Measurements from ENCODE around the gene POM121C. TPM values are rescaled to one million over a fixed set of nuclear protein-coding genes. Genes with fewer than 3 reads are reported as not detected.
"Not testable (repeated sequence)": the region's sequence is repeated elsewhere in the genome, so short reads cannot be mapped to it uniquely, and the experiment has no call there.

POM121C gene
- total RNA-seq, 1 experiment from 2014 or later: 1.6 TPM

DNA sequence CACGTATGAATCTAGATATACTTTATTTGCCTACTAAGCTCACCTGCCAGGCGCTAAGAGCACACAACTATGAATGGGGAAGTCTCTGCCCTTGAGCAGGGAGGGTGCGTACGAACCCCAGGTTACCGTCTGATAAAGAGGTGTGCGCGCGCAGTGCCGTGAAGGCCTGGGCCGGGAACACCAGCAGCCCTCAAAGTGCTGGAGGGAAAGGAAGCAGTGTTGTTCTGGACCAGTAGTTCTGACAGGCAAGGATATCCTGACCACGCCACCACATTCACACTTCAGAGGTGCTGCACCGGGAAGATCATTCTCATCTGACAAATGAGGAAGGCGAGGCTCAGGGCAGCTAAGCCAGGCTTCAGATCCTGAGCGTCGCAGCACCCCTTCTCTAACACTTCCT is 62.6 kb downstream of the POM121C start:
- not testable (repeated sequence) for DNase-seq (ENCODE audit: low read depth)

DNA sequence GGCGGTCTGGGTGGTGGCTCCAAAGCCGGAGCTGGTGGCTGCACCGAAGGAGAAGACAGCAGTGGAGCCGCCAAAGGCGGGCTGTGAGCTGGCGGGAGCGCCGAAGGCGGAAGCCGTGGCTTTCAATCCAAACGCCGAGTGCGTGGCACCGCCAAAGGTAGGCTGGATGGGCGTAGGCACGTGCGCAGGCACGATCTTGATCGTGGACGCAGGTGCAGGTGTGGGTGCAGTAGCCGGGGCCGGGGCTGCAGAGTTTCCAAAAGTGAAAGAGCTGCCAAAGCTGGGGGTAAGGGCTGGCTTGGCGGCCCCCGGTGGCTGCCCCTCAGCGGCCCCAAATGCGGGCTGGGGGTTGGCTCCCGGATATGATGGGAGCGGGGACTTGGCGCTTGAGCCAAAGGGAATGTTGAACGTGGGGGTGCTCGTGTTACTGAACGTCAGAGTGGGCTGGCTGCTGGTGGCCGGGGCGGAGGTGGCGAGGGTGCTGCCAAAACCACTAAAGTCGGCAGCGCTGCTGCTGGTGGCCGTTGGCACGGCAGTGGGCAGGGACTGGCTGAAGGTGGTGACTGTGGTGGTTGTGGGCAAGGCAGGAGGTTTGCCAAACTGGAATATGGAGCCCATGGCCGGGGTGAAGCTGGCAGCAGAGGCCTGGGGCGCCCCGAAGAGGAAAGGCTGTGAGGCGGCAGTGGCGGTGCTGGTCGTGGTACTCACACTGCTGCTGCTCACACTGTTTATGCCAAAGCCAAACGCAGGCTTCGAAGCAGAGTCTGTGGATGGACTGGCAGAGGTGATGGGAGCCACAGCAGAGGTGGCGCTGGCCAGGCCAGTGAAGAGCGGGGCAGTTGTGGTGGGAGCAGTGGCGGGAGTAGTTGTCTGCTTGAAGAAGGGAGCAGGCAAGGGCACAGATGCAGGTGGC is 64.0 kb downstream of the POM121C start:
- DNase-seq (ENCODE audit: low read depth): not testable (repeated sequence)

DNA sequence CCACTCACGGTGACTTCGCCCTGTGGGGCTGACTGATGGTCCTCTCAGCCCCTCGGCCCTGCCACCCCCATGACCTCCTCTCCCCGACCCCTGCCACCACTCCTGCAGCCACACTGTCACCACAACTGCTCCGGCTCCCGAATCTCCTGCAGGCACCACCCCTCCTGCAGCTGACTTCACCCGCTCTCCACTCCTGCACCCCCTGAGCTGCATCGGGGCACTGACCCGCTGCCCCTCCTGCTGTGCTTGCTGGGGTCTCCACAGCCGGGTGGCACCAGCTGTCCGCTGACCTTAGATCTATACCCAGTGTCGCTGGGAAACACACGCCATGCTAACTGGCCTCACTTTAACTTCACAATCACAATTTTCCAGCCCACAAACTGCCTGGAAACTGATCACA is 65.9 kb downstream of the POM121C start:
- not testable (repeated sequence) for DNase-seq (ENCODE audit: low read depth)

DNA sequence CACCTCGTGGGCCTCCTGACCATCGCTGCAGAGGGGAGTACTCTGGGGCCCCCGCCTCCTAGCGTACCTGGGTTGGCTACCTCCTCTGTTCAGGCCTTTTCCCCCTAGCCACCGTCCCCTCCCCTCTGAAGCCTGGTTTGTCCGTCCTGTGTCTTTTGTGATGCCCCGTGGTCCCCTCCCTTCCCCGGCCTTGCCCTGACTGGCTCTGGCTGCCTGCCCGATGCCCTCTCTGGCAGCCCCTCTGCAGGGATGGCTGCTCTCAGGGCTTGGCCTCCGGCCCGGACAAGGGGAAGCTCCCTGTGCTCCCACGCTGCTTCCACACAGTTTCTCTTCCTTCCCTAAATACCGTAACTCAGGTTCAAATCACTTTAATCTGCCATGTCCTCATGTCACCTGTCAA is 66.4 kb downstream of the POM121C start:
- not testable (repeated sequence) for DNase-seq (ENCODE audit: low read depth)

DNA sequence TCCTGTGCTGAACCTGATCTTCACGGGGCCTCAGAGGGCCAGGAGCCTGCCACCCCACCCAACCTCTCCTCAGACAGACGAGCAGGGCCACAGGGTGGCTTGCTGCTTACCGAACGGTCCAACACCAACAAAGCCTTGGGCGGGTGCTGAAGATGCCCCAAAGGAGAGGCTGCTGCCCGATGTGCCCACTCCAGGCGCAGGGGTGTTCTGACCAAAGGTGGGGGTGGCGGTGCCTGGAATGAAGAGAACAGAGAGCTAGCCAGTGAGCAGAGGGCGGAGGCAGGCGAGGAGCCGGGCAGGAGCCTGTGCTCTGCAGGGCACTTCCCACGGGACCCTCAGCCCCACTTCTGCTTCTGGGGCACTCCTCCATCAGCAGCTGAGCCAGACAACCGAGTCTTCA is 66.9 kb downstream of the POM121C start:
- not testable (repeated sequence) for DNase-seq (ENCODE audit: low read depth)

DNA sequence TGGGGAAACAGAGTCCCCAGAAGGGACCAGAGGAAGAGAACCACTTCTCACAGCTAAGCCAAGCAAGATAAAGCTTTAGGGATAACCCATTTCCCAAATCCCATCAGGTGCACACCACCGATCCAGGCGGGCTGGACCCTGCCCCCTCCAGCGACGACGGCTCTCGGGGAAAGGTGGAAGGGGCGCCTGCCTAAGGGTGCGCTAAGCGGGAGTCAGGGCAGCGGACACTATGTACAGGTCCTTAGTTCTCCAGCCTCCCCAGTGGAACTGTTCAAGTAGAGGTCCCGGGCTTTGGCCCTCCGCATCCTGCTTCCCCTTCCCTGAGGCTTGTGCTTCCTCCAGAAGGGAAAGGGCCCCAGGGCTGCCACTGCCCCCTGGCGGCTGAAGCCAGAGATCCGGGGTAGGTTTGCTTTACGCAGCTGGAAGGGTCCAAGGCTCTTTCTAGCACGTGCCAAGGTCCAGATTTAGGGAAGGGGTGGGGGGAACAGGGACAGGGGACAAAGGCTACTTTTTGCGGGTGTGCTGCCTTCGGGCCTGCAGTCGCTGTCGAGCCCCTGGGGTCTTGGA is 67.7 kb downstream of the POM121C start:
- not testable (repeated sequence) for DNase-seq (ENCODE audit: low read depth)

DNA sequence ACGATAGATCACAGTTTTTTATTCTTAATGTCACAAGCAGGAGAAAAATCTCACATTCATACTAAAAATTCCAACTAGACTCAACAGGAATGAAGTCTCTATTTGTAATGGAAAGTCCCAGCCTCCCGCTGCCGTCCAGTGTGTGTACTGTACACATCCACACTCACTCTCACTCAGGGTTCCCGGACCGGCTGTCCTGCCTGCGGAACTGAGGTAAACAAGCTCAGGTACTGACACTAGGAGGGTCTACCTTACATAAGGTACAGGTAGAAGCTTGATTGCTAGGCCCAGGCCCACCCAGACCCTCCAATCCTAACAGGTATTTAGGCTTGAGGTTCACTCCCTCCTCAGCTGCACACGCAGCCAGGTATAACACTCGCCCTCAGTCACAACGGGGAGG is 69.3 kb downstream of the POM121C start:
- not testable (repeated sequence) for DNase-seq (ENCODE audit: low read depth)

DNA sequence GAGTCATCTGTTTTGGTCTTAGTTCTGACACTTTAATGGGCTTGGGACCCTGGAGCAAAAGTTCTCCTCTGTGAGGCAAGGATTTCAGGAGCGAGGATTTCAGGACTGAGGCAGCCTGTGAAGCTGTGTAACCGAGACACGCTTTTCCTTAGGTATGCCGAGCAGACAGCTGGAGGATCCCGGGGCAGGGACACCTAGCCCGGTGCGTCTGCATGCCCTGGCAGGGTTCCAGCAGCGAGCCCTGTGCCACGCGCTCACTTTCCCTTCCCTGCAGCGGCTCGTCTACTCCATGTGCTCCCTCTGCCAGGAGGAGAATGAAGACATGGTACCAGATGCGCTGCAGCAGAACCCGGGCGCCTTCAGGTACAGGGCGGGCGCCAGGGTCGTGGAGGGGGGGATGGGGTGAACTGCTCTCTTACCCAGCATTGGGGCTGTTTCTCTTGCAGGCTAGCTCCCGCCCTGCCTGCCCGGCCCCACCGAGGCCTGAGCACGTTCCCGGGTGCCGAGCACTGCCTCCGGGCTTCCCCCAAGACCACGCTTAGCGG is 70.2 kb downstream of the POM121C start:
- DNase-seq (ENCODE audit: low read depth): not testable (repeated sequence)

DNA sequence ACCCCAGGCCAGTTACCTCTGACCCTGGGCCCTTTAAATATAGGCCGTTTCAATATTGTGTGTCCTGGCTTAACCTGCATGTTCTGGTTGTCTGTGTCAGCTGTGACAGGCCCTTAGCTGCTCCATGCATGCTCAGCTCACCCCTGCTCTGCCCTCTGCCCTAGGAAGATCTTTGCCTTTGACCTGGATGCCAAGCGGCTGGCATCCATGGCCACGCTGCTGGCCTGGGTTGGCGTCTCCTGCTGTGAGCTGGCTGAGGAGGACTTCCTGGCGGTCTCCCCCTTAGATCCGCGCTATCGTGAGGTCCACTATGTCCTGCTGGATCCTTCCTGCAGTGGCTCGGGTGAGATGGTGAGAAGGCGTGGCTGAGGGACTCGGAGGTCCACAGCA is 70.7 kb downstream of the POM121C start:
- not testable (repeated sequence) for DNase-seq (ENCODE audit: low read depth)

DNA sequence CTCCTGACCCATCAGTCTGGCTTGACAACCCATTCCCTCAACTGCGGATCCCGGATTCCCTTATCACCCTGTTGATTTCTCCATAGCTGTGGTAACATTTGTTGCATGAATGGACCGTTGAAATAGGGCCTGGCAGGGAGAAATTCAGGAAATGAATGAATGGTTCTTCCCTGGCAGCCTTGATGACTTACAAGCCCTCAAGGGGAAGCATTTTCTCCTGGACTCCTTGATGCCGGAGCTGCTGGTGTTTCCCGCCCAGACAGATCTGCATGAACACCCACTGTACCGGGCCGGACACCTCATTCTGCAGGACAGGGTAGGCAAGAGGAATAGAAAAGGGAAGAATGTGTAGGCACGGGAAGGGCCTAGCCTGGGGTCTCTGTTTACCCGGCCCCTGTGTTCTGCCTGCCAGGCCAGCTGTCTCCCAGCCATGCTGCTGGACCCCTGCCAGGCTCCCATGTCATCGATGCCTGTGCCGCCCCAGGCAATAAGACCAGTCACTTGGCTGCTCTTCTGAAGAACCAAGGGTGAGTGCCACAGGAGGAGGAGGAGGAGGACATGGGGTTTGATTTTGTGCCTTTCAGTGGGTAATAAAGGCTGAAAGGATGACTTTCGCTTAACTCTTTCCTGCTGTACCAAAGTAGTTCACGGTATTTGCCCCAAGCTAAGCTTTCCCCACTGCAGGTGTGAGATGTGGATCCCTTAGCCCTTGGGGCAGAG is 71.2 kb downstream of the POM121C start:
- not testable (repeated sequence) for DNase-seq (ENCODE audit: low read depth)

DNA sequence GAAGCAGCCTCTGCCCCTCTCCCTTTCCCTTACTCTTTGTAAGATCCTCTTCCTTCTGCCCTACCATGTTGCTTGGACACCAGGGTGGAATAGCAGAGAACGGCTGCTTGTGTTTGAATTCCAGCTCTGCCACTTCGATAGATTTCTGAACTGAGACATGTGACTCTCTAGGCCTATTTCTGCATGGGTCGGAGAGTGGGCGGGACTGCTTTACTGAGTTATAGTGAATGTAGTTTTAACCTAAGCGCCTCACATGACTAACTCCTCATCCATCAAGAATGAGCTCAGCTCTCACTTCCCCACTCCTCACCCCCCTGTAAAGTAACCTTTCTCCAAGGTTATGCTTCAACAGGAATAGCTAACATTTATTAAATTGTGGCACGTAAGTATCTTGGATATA is 71.9 kb downstream of the POM121C start:
- not testable (repeated sequence) for DNase-seq (ENCODE audit: low read depth)

DNA sequence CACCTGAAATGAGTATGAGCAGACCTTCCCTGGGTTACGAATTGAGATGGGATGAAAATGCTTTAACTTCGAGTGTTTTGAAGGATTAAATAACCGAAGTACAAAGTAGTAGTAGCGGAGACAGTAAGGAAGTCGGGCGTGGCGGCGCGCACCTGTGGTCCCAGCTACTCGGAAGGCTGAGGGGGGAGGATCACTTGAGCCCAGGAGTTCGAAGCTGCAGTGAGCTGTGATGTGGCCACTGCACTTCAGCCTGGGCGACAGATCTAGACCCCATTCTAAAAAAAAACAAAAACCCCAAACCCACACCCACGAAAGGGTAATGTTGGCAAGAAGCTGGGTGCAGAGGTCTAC is 75.3 kb downstream of the POM121C start:
- not testable (repeated sequence) for DNase-seq (ENCODE audit: low read depth)

DNA sequence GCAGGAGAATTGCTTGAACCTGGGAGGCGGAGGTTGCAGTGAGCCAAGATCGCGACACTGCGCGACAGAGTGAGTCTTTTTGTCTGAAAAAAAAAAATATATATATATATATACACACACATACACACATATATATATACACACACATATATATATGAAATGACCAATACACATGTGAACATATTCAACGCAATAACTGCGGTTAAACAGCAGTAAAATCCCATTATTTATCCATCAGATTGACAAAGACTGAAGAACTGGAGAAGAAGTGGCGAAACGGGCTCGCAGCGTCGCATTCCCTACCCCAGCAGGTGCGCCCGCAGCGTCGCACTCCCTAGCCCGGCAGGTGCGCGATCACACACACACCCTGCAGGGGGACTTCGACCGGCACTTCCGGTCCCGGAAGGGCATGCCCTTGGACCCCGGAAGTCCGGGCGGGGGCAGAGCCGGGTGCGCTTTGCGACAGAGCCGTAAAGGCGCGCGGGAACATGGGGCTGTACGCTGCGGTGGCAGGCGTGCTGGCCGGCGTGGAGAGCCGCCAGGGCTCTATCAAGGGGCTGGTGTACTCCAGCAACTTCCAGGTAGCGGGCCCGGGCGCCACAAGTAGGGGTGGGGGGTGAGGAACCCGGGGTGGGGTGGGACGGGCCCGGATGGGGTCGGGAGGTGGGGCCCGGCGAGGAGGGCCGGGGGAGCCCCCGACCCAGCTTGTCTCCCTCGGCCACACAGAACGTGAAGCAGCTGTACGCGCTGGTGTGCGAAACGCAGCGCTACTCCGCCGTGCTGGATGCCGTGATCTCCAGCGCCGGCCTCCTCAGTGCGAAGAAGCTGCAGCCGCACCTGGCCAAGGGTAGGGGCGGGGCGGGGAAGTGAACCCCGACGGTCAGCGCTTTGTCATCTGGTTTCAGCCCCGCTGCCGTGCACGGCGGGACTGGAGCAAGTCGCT is 75.9 kb downstream of the POM121C start:
- not testable (repeated sequence) for DNase-seq (ENCODE audit: low read depth)

DNA sequence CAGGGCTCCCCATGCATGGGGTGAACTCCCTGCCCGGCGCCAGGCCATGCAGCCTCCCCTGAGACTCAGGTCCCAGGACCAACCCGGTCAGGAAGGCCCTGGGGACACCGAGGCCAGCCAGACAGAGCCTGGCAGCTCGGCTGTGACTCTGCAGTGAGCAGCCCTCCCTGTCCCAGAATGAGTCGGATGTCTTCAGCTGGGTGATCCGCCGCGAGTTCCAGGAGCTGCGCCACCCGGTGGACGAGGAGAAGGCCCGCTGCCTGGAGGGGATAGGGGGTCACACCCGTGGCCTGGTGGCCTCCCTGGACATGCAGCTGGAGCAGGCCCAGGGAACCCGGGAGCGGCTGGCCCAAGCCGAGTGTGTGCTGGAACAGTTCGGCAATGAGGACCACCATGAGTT is 81.4 kb downstream of the POM121C start:
- not testable (repeated sequence) for DNase-seq (ENCODE audit: low read depth)

DNA sequence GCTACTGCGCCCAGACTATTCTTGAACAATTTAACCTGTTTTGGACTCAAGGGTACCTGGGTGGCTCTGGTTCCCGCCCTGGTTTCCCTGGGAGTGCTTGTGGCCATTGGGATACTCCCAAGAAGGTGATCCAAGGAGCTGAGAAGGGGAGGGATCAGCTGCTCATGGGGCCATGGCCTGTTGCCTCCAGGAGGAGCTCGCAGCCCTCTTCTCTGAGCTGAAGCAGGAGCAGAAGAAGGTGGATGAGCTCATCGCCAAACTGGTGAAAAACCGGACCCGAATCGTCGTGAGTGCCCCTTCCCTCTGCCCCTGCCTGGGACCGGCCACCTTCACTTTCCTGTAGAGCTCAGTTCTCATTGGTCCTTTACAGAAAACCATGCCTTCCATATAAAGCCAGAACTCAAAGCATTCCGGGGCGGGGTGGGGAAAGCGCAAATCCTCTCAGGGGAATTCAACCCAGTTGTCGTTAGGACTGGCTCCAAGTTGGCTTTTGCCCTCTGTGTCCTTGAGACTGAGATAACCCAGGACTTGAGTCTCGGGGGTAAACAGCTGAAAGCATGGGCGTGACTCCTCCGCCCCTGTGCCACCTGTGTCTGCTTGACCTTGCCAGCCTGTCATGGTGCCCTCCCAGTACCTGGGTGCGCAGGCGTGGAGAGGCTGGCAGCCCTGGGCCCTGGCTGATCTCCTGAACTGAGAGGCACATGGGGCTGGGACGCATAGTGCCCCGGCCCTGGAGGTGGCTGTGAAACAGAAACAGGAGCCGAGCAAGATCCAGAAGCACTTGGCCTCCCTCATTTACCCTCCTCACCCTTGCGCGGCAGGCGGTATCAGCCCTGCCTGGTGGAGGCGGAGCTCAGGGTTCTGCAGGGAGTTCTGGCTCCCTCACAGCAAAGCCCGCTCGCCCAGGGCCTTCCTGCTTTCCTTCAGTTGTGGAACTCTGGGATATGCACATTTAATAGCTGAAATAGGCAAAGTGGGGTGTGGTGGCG is 82.3 kb downstream of the POM121C start:
- not testable (repeated sequence) for DNase-seq (ENCODE audit: low read depth)

DNA sequence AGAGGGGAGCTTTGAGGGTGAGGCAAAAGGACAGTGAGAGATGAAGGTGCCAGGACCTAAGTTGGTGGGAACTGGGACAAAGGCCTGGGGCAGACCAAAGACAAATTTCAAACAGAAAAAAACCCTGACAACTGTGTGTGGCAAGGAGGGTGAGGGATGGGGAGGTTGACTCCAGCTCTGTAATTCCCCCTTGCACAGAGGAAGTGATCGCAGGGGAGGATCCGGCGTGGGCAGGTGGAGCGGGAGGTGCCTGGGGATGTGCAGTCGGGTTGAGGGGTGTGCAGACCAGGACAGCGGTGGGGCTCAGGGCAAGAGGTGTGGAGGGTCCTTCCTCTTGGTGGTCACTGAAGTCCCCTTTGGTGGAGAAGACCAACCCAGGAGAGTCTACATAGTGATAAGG is 85.5 kb downstream of the POM121C start:
- not testable (repeated sequence) for DNase-seq (ENCODE audit: low read depth)

DNA sequence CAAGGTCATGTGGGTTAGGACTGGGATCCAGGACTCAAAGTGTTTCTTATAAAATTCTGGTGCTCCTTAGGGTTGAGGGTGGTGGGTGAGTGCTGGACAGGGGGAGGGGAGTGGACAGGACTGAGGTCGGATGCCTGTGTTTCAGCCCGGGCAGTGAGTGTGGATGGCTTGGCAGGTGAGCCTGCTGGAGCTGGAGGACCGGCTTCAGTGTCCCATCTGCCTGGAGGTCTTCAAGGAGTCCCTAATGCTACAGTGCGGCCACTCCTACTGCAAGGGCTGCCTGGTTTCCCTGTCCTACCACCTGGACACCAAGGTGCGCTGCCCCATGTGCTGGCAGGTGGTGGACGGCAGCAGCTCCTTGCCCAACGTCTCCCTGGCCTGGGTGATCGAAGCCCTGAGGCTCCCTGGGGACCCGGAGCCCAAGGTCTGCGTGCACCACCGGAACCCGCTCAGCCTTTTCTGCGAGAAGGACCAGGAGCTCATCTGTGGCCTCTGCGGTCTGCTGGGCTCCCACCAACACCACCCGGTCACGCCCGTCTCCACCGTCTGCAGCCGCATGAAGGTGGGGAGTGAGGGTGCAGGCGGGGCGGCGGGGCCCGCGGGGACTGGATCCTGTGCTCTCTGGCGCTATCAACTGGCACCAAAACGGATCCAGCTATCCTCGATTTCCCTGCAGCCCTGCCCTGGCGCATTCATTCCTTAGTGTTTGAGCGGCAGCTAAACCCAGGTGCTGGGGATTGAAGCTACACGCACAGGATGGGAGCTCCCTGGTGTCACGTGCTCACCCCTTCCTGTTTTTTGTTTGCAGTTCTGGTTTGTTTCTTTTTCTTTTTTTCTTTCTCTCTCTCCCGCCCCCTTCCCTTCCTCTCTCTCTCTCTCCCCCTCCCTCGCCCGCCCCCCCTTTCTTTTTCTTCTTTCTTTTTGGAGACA is 87.1 kb downstream of the POM121C start:
- not testable (repeated sequence) for DNase-seq (ENCODE audit: low read depth)

DNA sequence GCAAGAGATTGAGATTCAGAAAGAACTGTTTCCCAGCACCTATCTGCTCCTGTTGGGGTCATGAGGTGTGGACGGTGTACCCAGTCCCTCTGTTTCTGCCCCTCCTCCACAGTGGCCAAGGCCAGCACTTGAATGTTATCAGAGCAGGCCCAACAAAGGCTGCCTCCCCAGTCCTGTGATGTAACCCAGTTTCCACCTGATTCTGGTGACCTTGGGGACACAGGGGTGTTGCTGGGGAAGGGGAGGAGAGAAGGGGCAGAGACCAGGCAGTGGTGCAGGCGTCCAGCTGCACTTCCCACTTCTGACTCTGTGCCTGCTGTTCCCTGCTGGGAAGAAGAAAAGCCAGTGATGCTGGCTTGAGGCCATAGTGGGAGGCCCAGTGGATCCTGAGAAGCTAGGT is 88.2 kb downstream of the POM121C start:
- not testable (repeated sequence) for DNase-seq (ENCODE audit: low read depth)

DNA sequence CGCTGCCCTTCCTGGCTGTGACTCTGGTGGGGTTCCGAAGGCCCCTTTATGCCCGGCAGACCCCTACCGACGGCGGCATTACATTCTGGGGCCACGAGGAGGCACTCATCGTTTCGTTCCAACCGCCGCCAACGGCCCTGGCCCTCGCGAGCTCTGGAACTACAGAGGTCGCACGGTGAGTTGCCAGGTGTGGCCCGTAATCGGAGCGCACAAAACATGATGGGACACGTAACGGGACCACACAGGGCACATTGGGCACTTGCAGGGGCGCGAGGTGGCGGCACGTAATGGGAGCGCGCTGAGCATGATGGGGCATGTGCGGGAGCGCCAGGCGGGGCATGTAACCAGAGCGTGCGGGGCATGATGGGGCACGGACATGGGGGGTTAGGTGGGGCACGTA is 90.8 kb downstream of the POM121C start, which contains the start of gene TRIM73:
TRIM73 (plus strand) TSS at position 301 of the 400 bp plus-strand sequence. CDS start 3,305 bp downstream, outside the sequence.
- DNase-seq (ENCODE audit: low read depth): not testable (repeated sequence)
